ENCODE results near the gene MAN2C1.
"Not testable (repeated sequence)": the region's sequence is repeated elsewhere in the genome, so short reads cannot be mapped to it uniquely, and the experiment has no call there.

The MAN2C1 gene

GRCh38 chr15:75367913-75368688 lies at the start of gene MAN2C1:
Gene MAN2C1, minus strand, starts transcription at chr15:75368607. Its CDS starts 24 bp downstream, at chr15:75368583.
- peak; percentile 86 for DNase-seq

GRCh38 chr15:75416584-75416983 lies 48.2 kb upstream of the MAN2C1 start:
- DNase-seq: no peak

- DNase-seq: no peak
These were observed 41.8 kb upstream of the MAN2C1 start for GRCh38 chr15:75410196-75410595.

GRCh38 chr15:75407083-75407482 lies 38.7 kb upstream of the MAN2C1 start:
- DNase-seq: no peak

- no peak for DNase-seq
These were observed 35.5 kb upstream of the MAN2C1 start for GRCh38 chr15:75403892-75404291.

- DNase-seq: no peak
These were observed 29.1 kb upstream of the MAN2C1 start for GRCh38 chr15:75397494-75397893.

- no peak for DNase-seq
These were observed 21.5 kb upstream of the MAN2C1 start for GRCh38 chr15:75389791-75390382.

GRCh38 chr15:75383986-75384385 lies 15.6 kb upstream of the MAN2C1 start:
- not testable (repeated sequence) for DNase-seq

GRCh38 chr15:75380773-75381172 lies 12.4 kb upstream of the MAN2C1 start:
- DNase-seq: no peak

- DNase-seq: no peak
These were observed 3.7 kb upstream of the MAN2C1 start for GRCh38 chr15:75371901-75372688.

GRCh38 chr15:75371486-75371885 lies 3.1 kb upstream of the MAN2C1 start:
- no peak for DNase-seq

- DNase-seq: no peak
These were observed 1.6 kb upstream of the MAN2C1 start for GRCh38 chr15:75369897-75370581.

GRCh38 chr15:75368689-75369239 lies 357 bp upstream of the MAN2C1 start:
- no peak for DNase-seq

- no peak for DNase-seq
These were observed 948 bp downstream of the MAN2C1 start for GRCh38 chr15:75367406-75367912.

GRCh38 chr15:75367006-75367405 lies 1.4 kb downstream of the MAN2C1 start:
- DNase-seq: no peak

GRCh38 chr15:75366163-75366562 lies 2.2 kb downstream of the MAN2C1 start:
- DNase-seq: no peak

- no peak for DNase-seq
These were observed 3.5 kb downstream of the MAN2C1 start for GRCh38 chr15:75364881-75365280.

- no peak for DNase-seq
These were observed 4.6 kb downstream of the MAN2C1 start for GRCh38 chr15:75363786-75364185.

- no peak for DNase-seq
These were observed 5.7 kb downstream of the MAN2C1 start for GRCh38 chr15:75362642-75363249.

- DNase-seq: no peak
These were observed 6.3 kb downstream of the MAN2C1 start for GRCh38 chr15:75361989-75362641.

GRCh38 chr15:75361361-75361988 lies 6.9 kb downstream of the MAN2C1 start:
- no peak for DNase-seq
